ENCODE data around the gene TIE1. TPM values are rescaled to one million over a fixed set of nuclear protein-coding genes. Genes with fewer than 3 reads are reported as not detected.
A peak's percentile ranks its signal among the peaks of the same experiment; 100 is the strongest.
"Not testable (repeated sequence)": the region's sequence is repeated elsewhere in the genome, so short reads cannot be mapped to it uniquely, and the experiment has no call there.

TIE1 gene
- total RNA-seq, 1 donor from 2014 or later: 699 TPM

- DNase-seq (ENCODE audit: low read depth, low spot score): peak; percentile 78
These were observed 58.2 kb downstream of the TIE1 start, which contains the start of gene CDC20 for GRCh38 chr1:43358746-43359693. Gene CDC20 (plus strand): TSS chr1:43358981. CDS start chr1:43359216, 235 bp downstream.

- DNase-seq (ENCODE audit: low read depth, low spot score): no peak
These were observed 58.9 kb downstream of the TIE1 start for GRCh38 chr1:43359696-43360095.

- no peak for DNase-seq (ENCODE audit: low read depth, low spot score)
These were observed 59.8 kb downstream of the TIE1 start for GRCh38 chr1:43360616-43361015.

GRCh38 chr1:43363283-43363934 lies 62.6 kb downstream of the TIE1 start:
- no peak for DNase-seq (ENCODE audit: low read depth, low spot score)

GRCh38 chr1:43363935-43364525 lies 63.2 kb downstream of the TIE1 start:
- DNase-seq (ENCODE audit: low read depth, low spot score): no peak

GRCh38 chr1:43365678-43366077 lies 64.9 kb downstream of the TIE1 start:
- no peak for DNase-seq (ENCODE audit: low read depth, low spot score)

- no peak for DNase-seq (ENCODE audit: low read depth, low spot score)
These were observed 65.4 kb downstream of the TIE1 start for GRCh38 chr1:43366179-43366578.

- no peak for DNase-seq (ENCODE audit: low read depth, low spot score)
These were observed 65.8 kb downstream of the TIE1 start for GRCh38 chr1:43366601-43367025.

GRCh38 chr1:43367026-43367903 lies 66.5 kb downstream of the TIE1 start:
- DNase-seq (ENCODE audit: low read depth, low spot score): no peak

GRCh38 chr1:43367904-43368645 lies 67.3 kb downstream of the TIE1 start, which contains the start of gene ELOVL1:
Gene ELOVL1 (minus strand): TSS chr1:43368011. CDS start chr1:43365609, 2,402 bp downstream.
- peak; percentile 52 for DNase-seq (ENCODE audit: low read depth, low spot score)

GRCh38 chr1:43368646-43369020 lies 67.9 kb downstream of the TIE1 start:
- DNase-seq (ENCODE audit: low read depth, low spot score): no peak

GRCh38 chr1:43369779-43370178 lies 69.0 kb downstream of the TIE1 start:
- DNase-seq (ENCODE audit: low read depth, low spot score): not testable (repeated sequence)

GRCh38 chr1:43370564-43370963 lies 69.8 kb downstream of the TIE1 start:
- DNase-seq (ENCODE audit: low read depth, low spot score): no peak

GRCh38 chr1:43372172-43372571 lies 71.4 kb downstream of the TIE1 start:
- no peak for DNase-seq (ENCODE audit: low read depth, low spot score)

Other genes starting within 250 kb of the TIE1 start
- 136 and 177 TPM in 2 replicates for gene EBNA1BP2, start 128.7 kb upstream of the TIE1 start, total RNA-seq
- gene CFAP57, start 128.7 kb upstream of the TIE1 start, total RNA-seq: 0.14 and 0.20 TPM in 2 replicates
- gene TMEM125, start 31.0 kb upstream of the TIE1 start, total RNA-seq: not detected in 2 replicates
- gene C1orf210, start 15.4 kb upstream of the TIE1 start, total RNA-seq: not detected in 2 replicates
- not detected in 2 replicates for gene MPL, start 36.8 kb downstream of the TIE1 start, total RNA-seq
- gene CDC20, start 58.0 kb downstream of the TIE1 start, total RNA-seq: 69.2 and 189 TPM in 2 replicates
- 57.0 and 84.4 TPM in 2 replicates for gene ELOVL1, start 67.0 kb downstream of the TIE1 start, total RNA-seq
- 44.1 and 60.8 TPM in 2 replicates for gene MED8, start 88.8 kb downstream of the TIE1 start, total RNA-seq
- 15.1 and 22.0 TPM in 2 replicates for gene SZT2, start 88.9 kb downstream of the TIE1 start, total RNA-seq
- 133 and 149 TPM in 2 replicates for gene HYI, start 152.9 kb downstream of the TIE1 start, total RNA-seq
- 152 and 171 TPM in 2 replicates for gene PTPRF, start 229.9 kb downstream of the TIE1 start, total RNA-seq